ENCODE data around the gene SPATA2. TPM values are rescaled to one million over a fixed set of nuclear protein-coding genes. Genes with fewer than 3 reads are reported as not detected.

SPATA2 gene
- total and polyA plus RNA-seq, 2 of the 13 experiments (the other 11 are each of a cell fraction or from before 2014, with no cell fraction given) = 3.2 to 8.7 TPM

GRCh38 chr20:49928411-49929141 lies 13.2 kb upstream of the SPATA2 start:
- CTCF ChIA-PET (ENCODE audit: low intra/inter-chr PET ratio, low total read pairs) = interaction anchor here (0.5 to 2.1 kb wide), 10 partner anchors 13 to 387 kb away, joined by 3 to 23 read pairs (median 6); partner anchors contain the start of gene SPATA2
- intact Hi-C loops (cut with micrococcal nuclease; ENCODE audit: unreplicated experiment) = loop anchor here (1.0 to 2.0 kb wide), 3 partner anchors 14 to 318 kb away; partner anchors contain the start of gene SPATA2
- in situ Hi-C loops (cut with HindIII; ENCODE audit: extremely low pct_ligation_motif_present, low pct_unique_long_range_greater_than_20kb) = no loop called here
- no TSS peak for BruUV-seq (replicated peaks)
- Histone ChIP-seq H4K20me1 (ENCODE audit: insufficient read depth, low read length) (no peaks in the 10 kb centered on the region), H2AFZ (ENCODE audit: low read length) (peak overlapping the region; percentile 52), H3K79me2 (ENCODE audit: insufficient read depth, low read length) (no peaks in the 10 kb centered on the region), H3K4me1 (ENCODE audit: insufficient read depth, low read length) (peaks cover 44% of the 10 kb centered on the region), H3K27me3 (ENCODE audit: control insufficient read depth in 1 of 2, insufficient read depth in 2 of 2, low read length in 2 of 2) (no peaks in the 10 kb centered on the region), H3K27ac (ENCODE audit: extremely low read length, insufficient read depth, low read length) (no peak overlapping the region), H3K36me3 (replicated peaks in 1 of 2; ENCODE audit: control insufficient read depth in 1 of 2, insufficient read depth in 2 of 2, low read length in 2 of 2) (no peaks in the 10 kb centered on the region), H3K4me3 (replicated peaks in 1 of 3; ENCODE audit: insufficient read depth in 1 of 3, low read depth in 2 of 3, low read length in 3 of 3) (peak overlapping the region in 1 of 3 experiments; percentile 36; a peak in 2 of 6 replicates), H3K4me2 (ENCODE audit: low read depth, low read length) (peak overlapping the region; percentile 64), H3K9ac (ENCODE audit: insufficient read depth, low read depth, low read length) (no peak overlapping the region; the same call in 1 of the 2 replicates), H3K9me3 (ENCODE audit: low read length) (no peaks in the 10 kb centered on the region)
- peak; percentile 68 for FAIRE-seq
- WGBS (ENCODE audit: low lambda C conversion rate) = 18% methylated on average over 15 of the region's 15 CpGs
- peak; percentile 89 for ATAC-seq
- peak; percentile 86 for DNase-seq (ENCODE audit: low spot score)
- POLR2A ChIA-PET = interaction anchor here (0.8 to 5.9 kb wide), 3 partner anchors 9 to 12 kb away, joined by 3 to 28 read pairs (median 3); partner anchors contain the start of gene SPATA2
- TF ChIP-seq NFKB2 (CRISPR knock-in tag; IDR thresholded peaks at IDR 0.05; ENCODE audit: borderline replicate concordance) (peak; percentile 22; the same call in 1 of the 2 replicates), NCOA2 (CRISPR knock-in tag; IDR thresholded peaks at IDR 0.05) (peak; percentile 33; the same call in 1 of the 2 replicates), SMC3 (IDR thresholded peaks at IDR 0.05; ENCODE audit: low read length) (peak; percentile 99), FOXA3 (CRISPR knock-in tag; IDR thresholded peaks at IDR 0.05) (peak; percentile 57; the same call in 1 of the 2 replicates), ZC3H4 (CRISPR knock-in tag; IDR thresholded peaks at IDR 0.05; ENCODE audit: borderline replicate concordance) (no peak), NR2F6 (IDR thresholded peaks at IDR 0.05) (no peak), NR2F6 (CRISPR knock-in tag; IDR thresholded peaks at IDR 0.05) (peak; percentile 46; the same call in 1 of the 2 replicates), PRDM15 (CRISPR knock-in tag; IDR thresholded peaks at IDR 0.05) (peak; percentile 88), ZNF766 (CRISPR knock-in tag; IDR thresholded peaks at IDR 0.05; ENCODE audit: borderline replicate concordance) (0 out of 2 replicates have a peak, but pooled peaks have one; percentile 36), ZKSCAN8 (CRISPR knock-in tag; IDR thresholded peaks at IDR 0.05; ENCODE audit: borderline replicate concordance) (peak; percentile 64; the same call in 1 of the 2 replicates), ZBTB7B (CRISPR knock-in tag; IDR thresholded peaks at IDR 0.05) (0 out of 2 replicates have a peak, but pooled peaks have one; percentile 27), ZNF747 (CRISPR knock-in tag; IDR thresholded peaks at IDR 0.05; ENCODE audit: borderline replicate concordance) (peak; percentile 58; the same call in 1 of the 2 replicates), PITX1 (CRISPR knock-in tag; IDR thresholded peaks at IDR 0.05) (peak; percentile 66; the same call in 1 of the 2 replicates), SOX5 (CRISPR knock-in tag; IDR thresholded peaks at IDR 0.05; ENCODE audit: borderline replicate concordance) (peak; percentile 50; the same call in 1 of the 2 replicates), MYPOP (CRISPR knock-in tag; IDR thresholded peaks at IDR 0.05) (0 out of 2 replicates have a peak, but pooled peaks have one; percentile 27), IKZF5 (CRISPR knock-in tag; IDR thresholded peaks at IDR 0.05) (peak; percentile 74), ZBTB20 (CRISPR knock-in tag; IDR thresholded peaks at IDR 0.05; ENCODE audit: borderline replicate concordance, low read depth) (peak; percentile 48; the same call in 1 of the 2 replicates), CREB1 (IDR thresholded peaks at IDR 0.05) (0 out of 2 replicates have a peak, but pooled peaks have one; percentile 1), CREB1 (CRISPR knock-in tag; IDR thresholded peaks at IDR 0.05) (no peak)

All from HepG2 (cell line).